WERI-Rb-1 (cell line): ENCODE measurements around the gene PAPPA.

ENCODE experiments used
- DNase-seq: peaks from one replicate; pipeline ENCODE4 v3.0.0-alpha.2; 2020
- H3K27ac ChIP-seq: fragments of 250-450 bp; sonication (Bioruptor Pico); 2 replicates; pipeline ENCODE4 v1.5.1; 2020; ENCODE audit warnings: mild to moderate bottlenecking, moderate library complexity
- H3K27me3 ChIP-seq: fragments of 250-450 bp; sonication (Bioruptor Pico); 2 replicates; pipeline ENCODE4 v1.5.1; 2021; ENCODE audit warnings: mild to moderate bottlenecking, low read depth, moderate library complexity; ENCODE audit not compliant: insufficient read depth, severe bottlenecking
- H3K36me3 ChIP-seq: fragments of 250-450 bp; sonication (Bioruptor Pico); 2 replicates; pipeline ENCODE4 v1.5.1; 2020; ENCODE audit warnings: mild to moderate bottlenecking, moderate library complexity
- H3K4me3 ChIP-seq: 2 replicates; pipeline ENCODE4 v1.5.1; 2011; ENCODE audit warnings: low read depth, mild to moderate bottlenecking, control low read depth, low read length
- H3K9me3 ChIP-seq: fragments of 250-450 bp; sonication (Bioruptor Pico); 2 replicates; pipeline ENCODE4 v1.5.1; 2021; ENCODE audit warnings: mild to moderate bottlenecking, moderate library complexity; ENCODE audit not compliant: severe bottlenecking
- CTCF ChIP-seq: IDR thresholded peaks from 2 replicates; pipeline ENCODE4 v1.5.1; 2011; ENCODE audit warnings: low read depth, mild to moderate bottlenecking, control low read depth, inconsistent platforms, low read length

Gene PAPPA

GRCh38 chr9:116212986-116213692 lies 59.5 kb downstream of the PAPPA start:
- H3K27me3 ChIP-seq: no peaks in the 10 kb centered on the region
- H3K27ac ChIP-seq: no peak overlapping the region
- no peak for DNase-seq
- no peaks in the 10 kb centered on the region for H3K9me3 ChIP-seq
- TF ChIP-seq CTCF: no peak
- no peak overlapping the region for H3K4me3 ChIP-seq
- no peaks in the 10 kb centered on the region for H3K36me3 ChIP-seq

GRCh38 chr9:116213693-116214047 lies 60.1 kb downstream of the PAPPA start:
- no peaks in the 10 kb centered on the region for H3K36me3 ChIP-seq
- no peaks in the 10 kb centered on the region for H3K9me3 ChIP-seq
- H3K27ac ChIP-seq: no peak overlapping the region
- H3K27me3 ChIP-seq: no peaks in the 10 kb centered on the region
- H3K4me3 ChIP-seq: no peak overlapping the region
- TF ChIP-seq CTCF: no peak
- DNase-seq: no peak

GRCh38 chr9:116218399-116218798 lies 64.8 kb downstream of the PAPPA start:
- Histone ChIP-seq H3K27ac (no peak overlapping the region), H3K36me3 (no peaks in the 10 kb centered on the region), H3K4me3 (no peak overlapping the region), H3K9me3 (no peaks in the 10 kb centered on the region), H3K27me3 (no peaks in the 10 kb centered on the region)
- DNase-seq: no peak
- TF ChIP-seq CTCF: no peak

GRCh38 chr9:116219686-116220085 lies 66.1 kb downstream of the PAPPA start:
- Histone ChIP-seq H3K27ac (no peak overlapping the region), H3K36me3 (no peaks in the 10 kb centered on the region), H3K4me3 (no peak overlapping the region), H3K27me3 (no peaks in the 10 kb centered on the region), H3K9me3 (no peaks in the 10 kb centered on the region)
- no peak for TF ChIP-seq CTCF
- DNase-seq: no peak

GRCh38 chr9:116223926-116224325 lies 70.3 kb downstream of the PAPPA start:
- no peak for TF ChIP-seq CTCF
- Histone ChIP-seq H3K36me3 (no peaks in the 10 kb centered on the region), H3K27me3 (no peaks in the 10 kb centered on the region), H3K4me3 (no peak overlapping the region), H3K27ac (no peak overlapping the region), H3K9me3 (no peaks in the 10 kb centered on the region)
- DNase-seq: no peak

GRCh38 chr9:116230051-116230632 lies 76.6 kb downstream of the PAPPA start:
- Histone ChIP-seq H3K27me3 (no peaks in the 10 kb centered on the region), H3K9me3 (no peaks in the 10 kb centered on the region), H3K27ac (no peak overlapping the region), H3K36me3 (no peaks in the 10 kb centered on the region), H3K4me3 (no peak overlapping the region)
- DNase-seq: no peak
- no peak for TF ChIP-seq CTCF
